ENCODE results near the gene TRPM5.

TRPM5 gene

GRCh38 chr11:2420502-2421225, 23.6 kb downstream of the TRPM5 start:
- DNase-seq (ENCODE audit: low read depth), result peak; percentile 46

DNA sequence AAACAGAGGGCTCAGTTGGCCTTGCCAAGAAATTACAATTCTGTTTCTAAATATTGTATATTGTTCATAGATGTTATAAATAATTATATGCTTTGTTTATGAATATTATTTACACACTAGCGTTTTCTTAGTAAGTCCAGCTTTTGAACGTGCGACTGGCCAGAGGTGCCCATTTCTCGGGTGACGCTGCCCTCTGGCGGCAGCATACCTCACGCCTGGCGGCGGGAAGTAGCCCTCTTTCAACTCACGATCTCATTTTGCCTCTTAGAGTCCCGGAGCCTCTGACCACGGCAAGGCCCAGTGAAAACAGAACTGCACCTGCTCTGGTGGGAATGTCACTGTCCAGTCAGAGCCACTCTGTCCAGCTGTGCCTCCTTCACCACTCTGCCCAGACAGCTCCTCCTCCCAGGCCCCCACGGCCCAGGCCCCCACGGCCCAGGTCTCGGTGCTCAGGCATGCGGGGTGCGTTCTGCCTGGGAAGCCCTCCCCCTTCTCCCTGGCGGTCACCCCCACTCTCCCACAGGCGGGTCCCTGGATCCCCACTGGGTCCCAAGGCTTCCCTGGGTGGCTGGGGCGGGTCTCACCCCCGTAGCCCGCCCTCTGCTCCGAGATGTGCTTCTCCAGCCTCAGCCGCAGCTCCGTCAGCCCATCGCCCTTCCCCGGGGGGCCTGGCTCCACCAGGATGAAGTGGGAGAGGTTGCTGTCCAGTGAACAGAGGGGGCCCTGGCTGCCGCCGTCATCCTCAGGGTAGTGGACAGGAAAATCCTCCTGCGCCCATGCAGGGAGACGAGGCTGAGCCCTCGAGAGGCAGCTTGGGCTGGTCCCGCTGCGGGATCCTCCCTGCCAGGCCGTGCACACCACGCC, 24.4 kb downstream of the TRPM5 start:
- DNase-seq (ENCODE audit: low read depth), result peak; percentile 34

DNA sequence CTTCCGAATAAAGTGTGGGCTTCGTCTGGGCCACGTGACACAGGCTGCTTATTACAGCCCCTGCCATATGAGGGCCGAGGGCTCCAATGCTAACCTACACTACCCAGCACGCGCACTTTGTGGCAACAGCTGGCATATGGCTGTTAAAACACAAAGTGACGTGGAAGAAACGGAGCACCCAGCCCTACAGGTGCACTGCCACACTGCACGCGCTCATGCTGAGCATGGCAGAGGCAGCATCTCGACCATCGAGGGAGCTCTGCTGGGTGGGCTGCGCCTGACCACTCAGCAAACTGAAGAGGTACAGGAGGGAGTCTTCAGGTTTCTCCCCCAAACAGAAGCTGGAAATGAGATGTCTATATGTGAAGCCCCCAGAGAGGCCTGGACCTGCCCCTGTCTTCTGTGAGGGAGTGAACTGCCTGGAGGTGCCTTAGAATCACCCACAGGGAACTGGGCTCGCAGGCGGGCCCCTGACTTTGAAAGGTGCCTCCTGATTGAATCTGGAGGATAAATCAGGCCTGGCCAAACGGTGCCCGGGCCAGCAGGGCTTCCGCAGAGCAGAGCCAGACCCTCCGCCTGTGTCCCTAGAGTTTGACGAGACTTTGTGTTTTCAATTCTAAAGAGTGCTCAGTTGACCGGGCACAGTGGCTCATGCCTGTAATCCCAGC, 25.5 kb downstream of the TRPM5 start:
- no peak for DNase-seq (ENCODE audit: low read depth)

DNA sequence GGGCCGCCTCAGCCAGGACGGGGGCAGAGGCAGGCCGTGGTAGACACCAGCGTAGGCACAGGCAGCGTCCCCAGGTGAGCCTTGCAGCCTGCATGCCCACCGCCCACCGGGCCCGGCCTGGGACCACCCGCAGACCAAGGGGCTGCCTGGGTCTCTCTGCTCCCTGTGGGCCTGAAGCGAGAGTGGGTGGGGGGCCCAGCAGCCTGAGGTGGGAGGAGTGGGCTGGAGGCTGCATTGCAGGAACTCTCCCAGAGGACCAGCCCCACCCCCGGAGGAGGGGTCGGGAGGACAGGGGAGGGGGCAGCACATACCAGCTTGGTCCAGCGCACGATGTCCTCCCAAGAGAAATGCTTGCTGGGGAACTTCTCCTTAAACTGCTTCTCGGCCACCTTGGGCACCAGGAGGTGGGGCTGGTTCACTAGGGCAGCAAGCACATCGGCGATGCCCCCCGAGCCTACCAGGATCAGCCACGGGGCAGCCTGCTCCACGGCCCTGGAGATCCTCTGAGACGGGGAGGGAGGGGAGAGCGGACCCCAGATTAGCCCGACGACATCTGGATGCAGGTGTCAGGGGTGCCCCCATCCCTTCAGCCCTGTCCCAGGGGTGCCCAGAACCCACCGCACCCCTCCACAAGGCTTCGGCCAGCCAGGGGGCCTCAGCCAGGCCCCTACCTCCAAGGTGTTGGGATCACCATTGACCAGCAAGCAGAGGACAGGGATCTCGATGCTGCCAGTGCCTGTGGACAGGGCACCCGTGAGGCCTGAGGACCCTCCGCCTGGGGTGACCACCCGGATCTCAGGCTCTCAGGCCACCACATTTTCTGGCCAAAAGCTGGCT, 26.2 kb downstream of the TRPM5 start:
- DNase-seq (ENCODE audit: low read depth), result no peak

DNA sequence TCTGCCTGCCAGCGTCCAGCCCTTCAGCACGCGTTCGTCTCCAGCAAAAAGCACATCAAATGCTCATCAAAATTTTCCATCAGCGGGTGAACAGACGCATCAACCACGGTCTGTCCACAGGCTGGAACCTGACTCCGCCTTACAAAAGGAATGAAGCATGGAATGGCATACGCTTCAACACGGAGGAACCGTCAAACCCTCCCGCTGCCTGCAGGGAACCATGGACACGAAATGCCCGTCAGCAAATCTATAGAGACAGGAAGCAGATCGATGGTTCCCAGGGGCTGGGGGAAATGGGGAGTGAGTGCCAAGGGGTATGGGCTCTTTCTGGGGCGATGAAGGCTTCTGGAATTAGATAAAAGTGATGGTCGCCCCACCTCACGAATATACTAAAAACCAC, 27.5 kb downstream of the TRPM5 start:
- DNase-seq (ENCODE audit: low read depth), result no peak

- DNase-seq (ENCODE audit: low read depth), result no peak
Observed at GRCh38 chr11:2415601-2416380, 28.5 kb downstream of the TRPM5 start.

- DNase-seq (ENCODE audit: low read depth), result no peak
Observed at GRCh38 chr11:2415171-2415570, 29.1 kb downstream of the TRPM5 start.

DNA sequence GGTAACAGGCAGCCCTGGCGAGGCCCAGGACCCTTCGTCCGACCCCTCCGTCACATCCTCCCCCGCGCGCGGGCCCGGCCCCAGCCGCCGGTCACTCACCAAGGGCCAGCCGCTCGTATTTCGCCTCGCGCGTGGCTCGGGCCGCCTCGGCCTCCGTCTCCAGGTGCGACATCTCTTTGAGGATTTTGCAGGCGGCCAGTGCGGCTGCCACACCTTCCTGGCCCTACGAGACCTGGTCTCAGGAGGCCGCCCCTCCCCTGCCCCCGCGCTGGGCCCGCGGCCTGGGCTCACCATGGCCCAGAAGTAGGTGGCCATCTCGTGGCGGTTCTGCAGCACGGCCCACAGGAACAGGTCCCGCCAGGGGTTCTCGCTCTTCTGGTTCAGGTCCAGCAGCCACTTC, 29.7 kb downstream of the TRPM5 start:
- DNase-seq (ENCODE audit: low read depth), result no peak

DNA sequence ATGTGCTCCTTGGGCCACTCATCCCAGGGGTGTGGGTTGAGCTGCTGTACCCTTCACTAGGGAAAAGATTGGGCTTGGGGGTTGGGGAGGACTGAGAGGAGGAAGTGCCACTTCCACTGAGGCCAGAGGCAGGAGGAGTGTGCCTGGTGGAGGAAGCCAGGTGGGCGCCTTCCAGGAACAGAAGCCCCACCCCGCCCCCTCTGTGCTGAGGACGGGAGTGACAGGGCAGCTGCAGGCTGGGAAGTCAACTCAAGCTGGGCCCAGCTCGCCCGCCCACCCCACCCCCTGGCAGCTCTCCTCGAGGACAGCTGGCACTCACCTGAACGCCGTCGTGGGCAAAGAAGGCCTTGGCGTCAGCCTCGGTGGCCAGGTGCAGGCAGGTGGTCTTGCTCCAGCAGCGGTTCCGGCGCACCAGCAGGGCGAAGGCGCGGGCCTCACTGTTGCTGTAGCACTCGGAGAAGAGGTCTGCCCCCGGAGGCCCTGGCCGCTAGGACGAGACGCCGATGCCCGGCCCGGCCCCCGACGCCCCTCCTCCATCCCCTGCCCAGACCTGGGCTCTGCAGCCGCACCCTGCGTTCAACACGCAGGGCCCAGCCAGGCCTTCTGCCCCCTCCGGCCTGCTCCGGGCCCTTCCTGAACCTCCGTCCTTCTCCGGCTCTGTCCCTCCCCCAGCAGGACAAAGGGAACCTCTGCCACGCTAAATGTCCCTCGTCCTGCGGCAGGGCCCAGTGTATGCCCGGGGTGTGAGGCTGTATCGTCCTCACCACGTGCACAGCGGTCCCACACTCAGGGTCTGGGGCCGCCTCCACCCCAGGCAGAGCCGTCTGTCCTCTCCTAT, 30.4 kb downstream of the TRPM5 start:
- no peak for DNase-seq (ENCODE audit: low read depth)

DNA sequence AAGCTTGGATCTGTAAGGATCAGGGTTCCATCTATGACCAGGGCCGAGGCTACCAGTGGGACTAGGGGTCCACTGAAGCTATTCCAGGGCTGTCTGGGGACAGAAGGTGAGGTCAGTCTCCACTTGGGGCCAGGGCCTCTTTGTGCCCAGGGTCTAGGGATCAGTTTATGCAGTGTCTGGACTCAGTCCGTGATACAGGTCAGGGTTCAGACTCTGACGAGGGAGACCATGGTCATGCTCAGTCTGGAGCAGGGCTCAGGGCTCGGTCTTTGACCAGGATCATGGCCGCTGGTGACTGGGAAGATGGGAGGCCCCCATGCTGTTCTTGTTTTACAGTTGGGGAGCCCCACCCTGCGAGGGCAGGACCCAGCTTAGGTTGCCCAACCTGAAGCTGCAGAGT, 32.0 kb downstream of the TRPM5 start:
- no peak for DNase-seq (ENCODE audit: low read depth)

GRCh38 chr11:2411446-2412305, 32.6 kb downstream of the TRPM5 start:
- no peak for DNase-seq (ENCODE audit: low read depth)

DNA sequence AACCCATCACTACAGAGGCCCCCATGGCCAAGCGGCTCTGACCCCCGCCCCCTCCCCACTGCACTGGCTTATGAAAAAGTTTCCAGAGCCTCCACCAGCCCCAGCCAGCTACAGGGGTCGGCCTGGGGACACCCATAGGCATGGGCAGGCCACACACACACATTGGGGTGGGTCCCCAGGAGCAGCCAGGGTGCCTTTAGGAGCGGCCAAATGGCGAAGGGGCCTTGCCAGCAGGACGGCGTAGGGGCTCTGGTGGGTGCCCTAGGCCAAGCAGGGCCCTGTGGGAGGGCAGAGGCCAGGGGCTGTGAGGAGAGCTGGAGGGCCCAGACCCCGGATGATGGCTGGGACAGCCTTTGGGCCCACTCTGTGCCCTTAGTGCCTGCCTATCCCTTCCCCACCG, 33.7 kb downstream of the TRPM5 start:
- DNase-seq (ENCODE audit: low read depth), result no peak

DNA sequence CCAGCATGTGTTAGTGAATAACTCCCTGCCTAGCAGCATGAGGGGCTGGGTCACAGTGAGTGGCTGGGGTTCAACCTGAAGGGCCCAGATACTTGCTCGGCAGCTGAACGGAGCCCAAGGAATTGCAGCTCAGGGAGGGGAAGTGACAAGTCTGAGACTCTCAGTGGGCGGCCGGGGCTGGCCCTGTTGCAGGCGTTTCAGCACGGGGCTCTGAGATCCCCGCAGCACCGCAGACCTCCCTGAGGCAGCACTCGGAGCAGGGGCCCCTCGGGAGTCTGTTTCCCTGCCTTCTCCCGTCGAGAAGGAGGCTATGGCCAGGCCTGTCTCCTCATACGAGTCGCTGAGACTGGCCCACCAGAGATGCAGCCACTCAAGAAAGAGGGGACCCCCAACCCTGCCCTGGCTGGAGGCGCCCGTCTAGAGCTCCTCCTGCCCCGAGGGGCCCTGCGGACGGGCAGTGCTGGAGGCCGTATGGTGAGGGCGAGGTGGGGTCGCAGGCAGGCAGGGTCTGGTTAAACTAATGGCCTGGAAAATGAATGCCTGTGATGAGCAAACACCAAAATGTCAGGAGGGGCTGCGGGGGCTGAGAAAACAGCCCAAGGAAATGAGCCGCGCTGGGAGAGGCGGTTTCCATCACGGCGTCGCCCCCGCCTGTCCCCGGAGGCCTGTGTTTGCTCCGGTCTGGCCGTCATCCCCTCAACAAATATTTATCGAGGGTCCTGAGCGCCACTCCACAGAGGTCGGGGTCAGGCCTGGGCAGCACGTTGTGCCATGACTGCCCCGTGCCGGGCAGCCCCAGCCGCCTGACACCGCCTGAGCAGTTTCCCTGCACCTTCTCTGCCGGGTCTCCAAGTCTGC, 34.5 kb downstream of the TRPM5 start:
- DNase-seq (ENCODE audit: low read depth), result no peak

DNA sequence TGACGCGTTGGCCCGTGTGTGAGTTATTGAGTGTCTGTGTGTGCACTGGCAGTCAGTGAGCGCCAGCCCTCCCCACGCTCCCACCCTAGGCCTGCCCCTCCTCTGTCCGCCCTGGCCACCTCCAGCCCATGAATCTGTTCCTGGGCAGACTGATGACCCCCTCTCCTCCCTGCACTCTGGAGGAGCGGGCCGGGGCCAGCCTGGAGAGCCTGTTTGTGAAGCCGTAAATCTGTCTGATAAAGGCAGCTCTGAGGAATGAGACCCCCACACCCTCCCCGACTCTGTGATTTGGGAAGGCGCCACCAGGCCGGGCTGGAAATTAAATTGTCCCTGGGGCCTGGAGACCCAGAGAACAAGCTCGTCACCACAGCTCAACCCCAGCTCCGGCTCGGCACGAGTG, 35.2 kb downstream of the TRPM5 start:
- no peak for DNase-seq (ENCODE audit: low read depth)

GRCh38 chr11:2408671-2409070, 35.6 kb downstream of the TRPM5 start:
- DNase-seq (ENCODE audit: low read depth), result no peak

- no peak for DNase-seq (ENCODE audit: low read depth)
Observed at GRCh38 chr11:2406878-2407410, 37.4 kb downstream of the TRPM5 start.

- DNase-seq (ENCODE audit: low read depth), result no peak
Observed at GRCh38 chr11:2406451-2406850, 37.9 kb downstream of the TRPM5 start.

- DNase-seq (ENCODE audit: low read depth), result no peak
Observed at GRCh38 chr11:2404735-2405196, 39.5 kb downstream of the TRPM5 start.
